Prostate gland (tissue), 2 donors: ENCODE results near the gene NRXN3.

ENCODE experiments used
- POLR2A ChIP-seq: fragments of 450-650 bp; IDR thresholded peaks from one replicate; pipeline ENCODE4 v1.6.1; 2016; ENCODE audit warnings: antibody characterized with exemption, mild to moderate bottlenecking
- TF ChIP-seq, protein P1 (sequence below), 4 experiments: fragments of 200-600 bp in 2 of 4; fragments of 450-650 bp in 2 of 4; sonication (generic) in 2 of 4; IDR thresholded peaks; 1 replicate in 3 of 4; 2 replicates in 1 of 4; pipeline ENCODE4 v1.5.1; 2016 to 2019; ENCODE audit warnings: antibody characterized with exemption in 4 of 4, mild to moderate bottlenecking in 2 of 4, moderate library complexity in 2 of 4

DNA sequence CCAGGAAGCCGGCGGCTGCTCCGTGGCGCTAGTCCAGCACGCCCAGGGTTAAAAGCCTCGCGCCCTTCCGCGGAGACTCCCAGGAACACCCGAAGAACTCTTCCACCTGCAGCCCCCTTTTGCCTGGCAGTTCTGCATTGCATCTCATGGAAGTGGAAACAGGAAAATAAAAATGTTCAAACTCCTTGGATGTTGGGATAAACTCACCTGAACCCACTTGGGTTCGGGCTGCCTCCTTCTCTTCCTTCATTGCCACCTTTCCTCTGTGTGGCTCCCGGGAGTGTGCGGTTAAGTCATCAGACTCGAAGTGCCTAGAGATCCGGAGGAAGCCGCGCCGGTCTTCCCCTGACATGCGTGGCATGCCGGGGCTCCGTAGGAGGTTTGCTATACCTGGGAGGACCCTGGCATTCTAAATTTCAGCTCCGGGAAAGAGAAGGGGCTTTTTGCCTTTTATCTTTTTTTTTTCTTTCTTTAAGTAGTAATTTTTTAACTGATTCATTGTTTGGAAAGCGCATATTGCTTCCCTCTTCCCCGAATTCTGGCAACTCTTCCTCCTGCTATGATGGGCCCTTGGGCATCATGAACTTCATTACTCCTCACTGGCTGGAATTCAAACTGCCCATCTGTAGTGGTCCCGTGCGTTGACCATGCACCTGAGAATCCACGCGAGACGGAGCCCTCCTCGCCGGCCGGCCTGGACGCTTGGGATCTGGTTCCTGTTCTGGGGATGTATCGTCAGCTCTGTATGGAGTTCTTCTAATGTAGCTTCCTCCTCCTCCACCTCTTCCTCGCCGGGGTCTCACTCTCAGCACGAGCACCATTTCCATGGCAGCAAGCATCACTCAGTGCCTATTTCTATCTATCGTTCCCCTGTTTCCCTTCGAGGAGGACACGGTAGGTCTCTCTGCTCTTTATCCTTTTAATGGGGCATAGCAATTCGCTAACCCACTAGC, 1109.7 kb downstream of the NRXN3 start:
- TF ChIP-seq, protein P1, sequence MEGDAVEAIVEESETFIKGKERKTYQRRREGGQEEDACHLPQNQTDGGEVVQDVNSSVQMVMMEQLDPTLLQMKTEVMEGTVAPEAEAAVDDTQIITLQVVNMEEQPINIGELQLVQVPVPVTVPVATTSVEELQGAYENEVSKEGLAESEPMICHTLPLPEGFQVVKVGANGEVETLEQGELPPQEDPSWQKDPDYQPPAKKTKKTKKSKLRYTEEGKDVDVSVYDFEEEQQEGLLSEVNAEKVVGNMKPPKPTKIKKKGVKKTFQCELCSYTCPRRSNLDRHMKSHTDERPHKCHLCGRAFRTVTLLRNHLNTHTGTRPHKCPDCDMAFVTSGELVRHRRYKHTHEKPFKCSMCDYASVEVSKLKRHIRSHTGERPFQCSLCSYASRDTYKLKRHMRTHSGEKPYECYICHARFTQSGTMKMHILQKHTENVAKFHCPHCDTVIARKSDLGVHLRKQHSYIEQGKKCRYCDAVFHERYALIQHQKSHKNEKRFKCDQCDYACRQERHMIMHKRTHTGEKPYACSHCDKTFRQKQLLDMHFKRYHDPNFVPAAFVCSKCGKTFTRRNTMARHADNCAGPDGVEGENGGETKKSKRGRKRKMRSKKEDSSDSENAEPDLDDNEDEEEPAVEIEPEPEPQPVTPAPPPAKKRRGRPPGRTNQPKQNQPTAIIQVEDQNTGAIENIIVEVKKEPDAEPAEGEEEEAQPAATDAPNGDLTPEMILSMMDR (IDR thresholded peaks at IDR 0.05): no peak
- TF ChIP-seq POLR2A: no peak
